OCI-LY1 (cell line): ENCODE results near the gene GID8.
A peak's percentile ranks its signal among the peaks of the same experiment; 100 is the strongest.

ENCODE experiments used
- H2AFZ ChIP-seq: fragments of 200-600 bp; sonication (generic), shearing (Covaris generic); 2 replicates; pipeline ENCODE4 v1.6.0; 2014; ENCODE audit warnings: antibody characterized with exemption, mild to moderate bottlenecking, low read length
- H3F3A ChIP-seq: fragments of 200-600 bp; sonication (generic), shearing (Covaris generic); 2 replicates; pipeline ENCODE4 v1.6.0; 2014; ENCODE audit warnings: mild to moderate bottlenecking, antibody characterized with exemption, low read length, moderate library complexity; ENCODE audit not compliant: insufficient read depth
- H3K27ac ChIP-seq: fragments of 200-600 bp; sonication (generic); 2 replicates; pipeline ENCODE4 v1.5.1; 2014; ENCODE audit warnings: low read length, mixed run types, mild to moderate bottlenecking, low read depth; ENCODE audit not compliant: poor library complexity, severe bottlenecking
- H3K27me3 ChIP-seq: fragments of 200-600 bp; sonication (generic); 2 replicates; pipeline ENCODE4 v1.6.0; 2014; ENCODE audit warnings: antibody characterized with exemption, mild to moderate bottlenecking, low read length, moderate library complexity; ENCODE audit not compliant: insufficient read depth
- H3K36me3 ChIP-seq: fragments of 200-600 bp; sonication (generic); 2 replicates; pipeline ENCODE4 v1.6.1; 2014; ENCODE audit warnings: mild to moderate bottlenecking, antibody characterized with exemption, low read length, moderate library complexity, mixed read lengths; ENCODE audit not compliant: insufficient read depth
- H3K4me1 ChIP-seq: fragments of 200-600 bp; sonication (generic); 2 replicates; pipeline ENCODE4 v1.5.1; 2014; ENCODE audit warnings: mild to moderate bottlenecking, low read length, moderate library complexity; ENCODE audit not compliant: insufficient read depth, severe bottlenecking
- H3K4me2 ChIP-seq: fragments of 200-600 bp; sonication (generic), shearing (Covaris generic); 2 replicates; pipeline ENCODE4 v1.6.1; 2014; ENCODE audit warnings: low read length
- H3K4me3 ChIP-seq: fragments of 200-600 bp; sonication (generic); 2 replicates; pipeline ENCODE4 v1.5.1; 2014; ENCODE audit warnings: low read length, low read depth, mild to moderate bottlenecking, mixed read lengths; ENCODE audit not compliant: poor library complexity, severe bottlenecking
- H3K79me2 ChIP-seq: fragments of 200-600 bp; shearing (Covaris generic); 2 replicates; pipeline ENCODE4 v1.6.1; 2016; ENCODE audit warnings: mixed run types, low read length, mixed read lengths; ENCODE audit not compliant: insufficient read depth
- H3K9ac ChIP-seq: fragments of 200-600 bp; sonication (generic), shearing (Covaris generic); 2 replicates; pipeline ENCODE4 v1.6.1; 2014; ENCODE audit warnings: mild to moderate bottlenecking, low read length, mixed read lengths
- H3K9me2 ChIP-seq: fragments of 200-600 bp; sonication (generic), shearing (Covaris generic); 2 replicates; pipeline ENCODE4 v1.6.1; 2014; ENCODE audit warnings: low read depth, mild to moderate bottlenecking, low read length, mixed read lengths
- H3K9me3 ChIP-seq: fragments of 200-600 bp; shearing (Covaris generic); 2 replicates; pipeline ENCODE4 v1.6.1; 2014; ENCODE audit warnings: low read length, mixed read lengths
- H4K20me1 ChIP-seq: fragments of 200-600 bp; sonication (generic), shearing (Covaris generic); 2 replicates; pipeline ENCODE4 v1.6.0; 2016; ENCODE audit warnings: mild to moderate bottlenecking, low read length; ENCODE audit not compliant: insufficient read depth
- CTCF ChIP-seq: fragments of 200-600 bp; sonication (generic), shearing (Covaris generic); IDR thresholded peaks from 2 replicates; pipeline ENCODE4 v1.5.1; 2017; ENCODE audit warnings: mild to moderate bottlenecking, antibody characterized with exemption, low read length, moderate library complexity, mixed read lengths
- EZH2 ChIP-seq: fragments of 200-600 bp; sonication (generic), shearing (Covaris generic); IDR thresholded peaks from 2 replicates; pipeline ENCODE4 v1.8.0; 2017; ENCODE audit warnings: borderline replicate concordance, mixed run types, mild to moderate bottlenecking, antibody characterized with exemption, low read length, moderate library complexity, mixed read lengths

The GID8 gene

DNA sequence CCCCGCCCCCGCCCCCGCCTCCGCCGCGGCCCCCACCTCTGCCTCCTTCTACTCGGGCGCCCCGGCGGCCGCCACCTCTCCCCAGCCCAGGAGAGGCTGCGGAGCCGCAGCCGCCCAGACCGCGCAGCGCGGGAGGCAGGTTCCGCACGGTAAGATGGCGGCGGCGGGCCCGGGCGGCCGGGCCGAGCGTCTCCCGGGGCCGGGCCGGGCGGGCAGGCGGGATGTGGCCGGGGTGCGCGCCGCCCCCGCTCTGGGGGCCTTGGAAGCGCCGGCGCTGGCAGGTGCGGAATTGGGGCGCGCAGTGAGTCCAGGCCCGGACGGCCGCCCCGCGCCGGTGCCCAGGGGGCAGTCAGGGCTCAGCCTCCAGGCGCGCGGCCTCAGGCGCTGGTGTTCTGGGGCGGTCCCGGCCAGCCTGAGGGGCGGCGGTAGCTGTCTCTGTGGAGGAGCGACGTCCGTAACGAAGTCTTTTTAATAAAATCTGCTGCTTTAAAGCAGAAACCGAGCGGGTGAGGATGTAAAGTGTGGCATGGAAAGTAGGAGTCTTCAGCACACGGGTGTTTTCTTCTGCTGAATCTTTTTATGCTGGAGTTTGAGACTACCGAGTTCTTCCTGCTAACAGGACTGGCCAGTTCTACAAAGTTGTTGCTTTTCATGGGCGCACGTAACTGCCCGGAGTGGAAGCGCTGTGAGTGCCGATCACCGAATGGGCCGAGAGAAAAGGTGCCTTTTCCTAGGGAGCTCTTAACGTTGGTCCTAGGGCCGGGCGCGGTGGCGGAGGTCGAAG is at the start of gene GID8:
Gene GID8, plus strand, starts transcription at position 43 of the 784 bp plus-strand sequence. CDS start 3,356 bp downstream, outside the sequence.
- no peaks in the 10 kb centered on the region for H3K9me3 ChIP-seq
- H3K27me3 ChIP-seq = no peaks in the 10 kb centered on the region
- peak within 1 kb of the TSS; percentile 97 for H3K4me3 ChIP-seq
- H3K36me3 ChIP-seq = peaks cover 55% of the 10 kb centered on the region
- TF ChIP-seq CTCF = no peak
- no peak for TF ChIP-seq EZH2
- H3K79me2 ChIP-seq = peaks cover 70% of the 10 kb centered on the region
- peak within 1 kb of the TSS; percentile 38 for H3K27ac ChIP-seq
- H3F3A ChIP-seq = 0 out of 2 replicates have a peak, but pooled peaks cover 3% of the 10 kb centered on the region
- H3K4me2 ChIP-seq = peak within 1 kb of the TSS; percentile 98
- H3K9ac ChIP-seq = peak within 1 kb of the TSS; percentile 98
- no peaks in the 10 kb centered on the region for H3K9me2 ChIP-seq
- H4K20me1 ChIP-seq = no peaks in the 10 kb centered on the region
- H3K4me1 ChIP-seq = peaks cover 38% of the 10 kb centered on the region
- no peak within 1 kb of the TSS for H2AFZ ChIP-seq

DNA sequence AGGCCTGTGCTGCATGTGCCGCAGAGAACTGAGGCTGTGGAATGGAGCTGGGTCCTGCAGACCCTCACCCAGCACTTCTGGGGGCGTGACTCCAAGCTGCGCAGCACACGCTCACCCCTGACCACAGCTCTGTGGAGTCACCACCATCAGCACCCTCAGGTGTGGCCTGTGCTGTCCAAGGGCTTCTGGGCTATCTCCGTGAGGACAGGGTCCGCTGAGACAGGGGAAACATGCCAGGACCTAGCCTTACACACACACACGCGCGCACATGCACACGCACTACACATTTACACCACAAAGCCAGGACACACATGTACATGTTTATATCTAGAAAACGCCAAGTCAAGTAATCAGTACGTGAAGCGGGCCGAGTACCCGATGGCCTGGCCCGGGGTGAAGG is 49.5 kb upstream of the GID8 start:
- Histone ChIP-seq H3K9me2 (no peaks in the 10 kb centered on the region), H3K36me3 (peaks cover 81% of the 10 kb centered on the region), H3K79me2 (no peaks in the 10 kb centered on the region), H3K9me3 (no peaks in the 10 kb centered on the region), H3K4me3 (no peak overlapping the region), H3K27me3 (no peaks in the 10 kb centered on the region), H3F3A (no peaks in the 10 kb centered on the region), H3K4me2 (no peak overlapping the region), H2AFZ (no peak overlapping the region), H3K4me1 (no peaks in the 10 kb centered on the region), H3K9ac (no peak overlapping the region), H4K20me1 (no peaks in the 10 kb centered on the region), H3K27ac (no peak overlapping the region)
- TF ChIP-seq CTCF (no peak), EZH2 (no peak)

GRCh38 chr20:62888910-62889309 is 49.0 kb upstream of the GID8 start:
- Histone ChIP-seq H3K27ac (no peak overlapping the region), H3K4me1 (no peaks in the 10 kb centered on the region), H3K4me3 (no peak overlapping the region), H3K9me2 (no peaks in the 10 kb centered on the region), H2AFZ (no peak overlapping the region), H3K79me2 (no peaks in the 10 kb centered on the region), H3K27me3 (no peaks in the 10 kb centered on the region), H3K36me3 (peaks cover 86% of the 10 kb centered on the region), H4K20me1 (no peaks in the 10 kb centered on the region), H3K9me3 (no peaks in the 10 kb centered on the region), H3K4me2 (no peak overlapping the region), H3F3A (no peaks in the 10 kb centered on the region), H3K9ac (no peak overlapping the region)
- TF ChIP-seq CTCF = no peak
- TF ChIP-seq EZH2 = no peak
